ENCODE results near the gene PPP1R18.
A peak's percentile ranks its signal among the peaks of the same experiment; 100 is the strongest.
"Not testable (repeated sequence)": the region's sequence is repeated elsewhere in the genome, so short reads cannot be mapped to it uniquely, and the experiment has no call there.

Gene PPP1R18

DNA sequence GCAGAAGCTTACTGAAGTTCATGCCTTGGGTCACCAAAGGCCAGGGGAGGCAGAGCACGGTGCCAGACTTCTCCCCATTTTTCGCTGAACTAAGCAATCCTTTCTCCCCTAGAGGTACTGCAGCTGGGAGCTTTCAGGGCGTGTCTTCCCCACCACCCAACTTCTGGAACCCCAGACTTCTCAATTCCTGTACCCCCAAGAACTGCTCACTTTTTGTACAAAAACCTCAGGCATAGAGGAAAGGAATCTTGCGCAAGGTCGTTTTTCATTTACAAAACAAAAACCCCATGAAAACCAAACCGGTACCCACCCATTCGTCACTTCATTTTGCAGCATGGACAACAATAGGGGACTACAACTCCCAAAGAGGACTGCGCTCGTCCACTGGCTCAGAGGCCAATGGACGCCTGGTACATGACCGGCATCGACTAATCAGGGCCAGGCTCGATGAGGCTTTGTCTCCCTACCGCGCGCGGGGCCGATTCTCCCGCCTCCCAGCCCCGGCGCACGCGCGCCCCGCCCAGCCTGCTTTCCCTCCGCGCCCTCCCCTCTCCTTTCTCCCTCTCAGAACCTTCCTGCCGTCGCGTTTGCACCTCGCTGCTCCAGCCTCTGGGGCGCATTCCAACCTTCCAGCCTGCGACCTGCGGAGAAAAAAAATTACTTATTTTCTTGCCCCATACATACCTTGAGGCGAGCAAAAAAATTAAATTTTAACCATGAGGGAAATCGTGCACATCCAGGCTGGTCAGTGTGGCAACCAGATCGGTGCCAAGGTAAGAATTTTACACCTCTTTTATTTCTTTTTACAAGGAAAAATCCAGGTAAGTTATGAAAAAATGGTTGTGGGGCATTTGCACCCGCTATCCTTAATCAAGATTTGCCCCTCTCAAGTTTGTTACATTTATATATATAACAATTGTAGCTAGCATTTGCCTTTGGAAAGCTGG lies 33.6 kb upstream of the PPP1R18 start, which contains the start of gene TUBB:
TUBB (plus strand) TSS at position 562 of the 947 bp plus-strand sequence; CDS start at position 717, 155 bp downstream.
- DNase-seq, result peak; percentile 95

DNA sequence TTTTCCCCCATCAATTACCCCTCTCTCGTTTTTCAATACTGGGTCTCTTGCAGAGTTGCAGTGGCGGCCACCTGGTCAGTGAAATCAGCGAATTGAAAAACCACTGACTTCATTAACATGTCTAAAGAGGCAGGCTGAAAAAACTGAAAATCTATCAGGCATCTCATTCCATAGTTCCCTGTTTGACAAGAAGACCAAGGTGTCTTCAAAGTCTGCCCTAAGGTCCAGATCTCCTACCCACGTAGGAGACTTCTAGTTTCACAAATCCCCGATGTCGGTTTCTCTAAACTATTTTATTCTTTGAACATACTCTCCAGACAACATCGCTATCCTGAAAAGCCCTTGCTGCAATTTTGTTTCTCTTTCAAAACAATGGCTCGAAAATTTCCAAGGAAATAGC lies 32.9 kb upstream of the PPP1R18 start:
- no peak for DNase-seq

DNA sequence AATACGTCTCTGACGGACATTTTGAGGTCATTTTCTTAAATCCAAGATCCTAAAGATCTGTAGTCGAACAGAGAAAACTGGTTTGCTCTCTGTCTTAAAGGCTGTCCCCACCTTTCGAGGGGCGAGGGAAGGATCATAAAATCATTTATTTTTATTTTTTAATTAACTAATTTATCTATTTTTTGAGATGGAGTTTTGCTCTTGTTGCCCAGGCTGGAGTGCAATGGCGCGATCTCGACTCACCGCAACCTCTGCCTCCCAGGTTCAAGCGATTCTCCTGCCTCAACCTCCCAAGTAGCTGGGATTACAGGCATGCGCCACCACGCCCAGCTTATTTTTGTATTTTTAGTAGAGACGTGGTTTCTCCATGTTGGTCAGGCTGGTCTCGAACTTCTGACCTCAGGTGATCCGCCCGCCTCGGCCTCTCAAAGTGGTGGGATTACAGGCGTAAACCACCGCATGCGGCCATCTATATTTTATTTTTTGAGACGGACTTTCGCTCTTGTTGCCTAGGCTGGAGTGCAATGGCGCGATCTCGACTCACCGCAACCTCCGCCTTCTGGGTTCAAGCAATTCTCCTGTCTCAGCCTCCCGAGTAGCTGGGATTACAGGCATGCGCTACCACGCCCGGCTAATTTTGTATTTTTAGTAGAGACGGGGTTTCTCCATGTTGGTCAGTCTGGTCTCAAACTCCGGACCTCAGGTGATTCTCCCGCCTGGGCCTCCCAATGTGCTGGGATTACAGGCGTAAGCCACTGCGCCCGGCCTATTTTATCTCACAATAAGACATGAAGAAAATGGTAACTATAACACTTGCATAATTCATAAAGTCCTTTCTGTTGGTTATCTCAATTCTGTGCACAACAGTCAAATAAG lies 31.6 kb upstream of the PPP1R18 start:
- not testable (repeated sequence) for DNase-seq

DNA sequence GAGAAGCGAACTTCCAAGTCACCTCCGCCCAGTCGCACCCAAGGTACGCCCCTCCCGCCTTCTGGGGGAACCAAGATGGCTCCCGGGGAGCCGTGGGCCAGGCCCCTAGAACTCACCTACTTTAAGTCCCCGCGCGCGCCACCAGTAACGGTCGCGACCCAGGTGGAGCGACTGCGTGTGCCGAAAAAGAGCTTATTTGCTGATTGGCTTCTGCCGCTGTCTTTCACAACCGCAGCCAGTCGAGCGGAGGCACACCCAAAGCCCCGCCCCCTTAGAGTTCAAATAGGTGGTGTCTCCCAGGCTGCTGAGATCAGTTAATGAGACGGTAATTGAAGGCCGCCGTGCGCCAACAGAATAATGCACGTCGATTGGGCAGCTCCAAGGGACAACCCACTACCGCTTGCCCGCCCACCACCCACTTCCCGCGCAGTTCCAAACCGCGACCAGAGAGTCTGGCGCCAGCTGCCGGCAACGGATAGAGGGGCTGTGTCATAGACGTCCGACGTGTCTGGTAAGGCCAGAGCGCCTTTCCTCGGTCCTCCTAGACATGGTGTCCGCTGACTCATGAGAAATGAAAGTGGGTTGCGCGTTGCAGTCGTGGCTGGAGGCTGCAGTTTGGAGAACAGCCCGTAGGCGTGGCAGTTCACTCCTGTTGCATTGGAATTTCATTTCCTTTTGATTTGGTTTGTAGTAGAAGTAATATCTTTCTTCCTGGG lies 30.8 kb upstream of the PPP1R18 start, which contains the start of gene MDC1:
MDC1 (minus strand) TSS at position 153 of the 716 bp plus-strand sequence. CDS start 2,106 bp downstream, outside the sequence.
- peak; percentile 99 for DNase-seq

DNA sequence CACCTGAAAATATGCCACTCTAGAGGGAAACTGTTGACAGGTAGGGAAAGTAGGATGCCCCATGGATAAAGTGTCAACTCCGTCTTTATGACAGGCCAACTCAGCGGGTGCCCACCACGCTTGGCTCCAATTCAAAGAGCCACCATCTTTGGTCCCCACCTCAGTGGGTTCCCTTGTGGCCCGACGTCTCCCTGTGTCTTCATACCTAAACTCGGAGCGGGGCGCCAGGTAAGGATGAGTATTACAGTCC lies 30.4 kb upstream of the PPP1R18 start:
- no peak for DNase-seq

DNA sequence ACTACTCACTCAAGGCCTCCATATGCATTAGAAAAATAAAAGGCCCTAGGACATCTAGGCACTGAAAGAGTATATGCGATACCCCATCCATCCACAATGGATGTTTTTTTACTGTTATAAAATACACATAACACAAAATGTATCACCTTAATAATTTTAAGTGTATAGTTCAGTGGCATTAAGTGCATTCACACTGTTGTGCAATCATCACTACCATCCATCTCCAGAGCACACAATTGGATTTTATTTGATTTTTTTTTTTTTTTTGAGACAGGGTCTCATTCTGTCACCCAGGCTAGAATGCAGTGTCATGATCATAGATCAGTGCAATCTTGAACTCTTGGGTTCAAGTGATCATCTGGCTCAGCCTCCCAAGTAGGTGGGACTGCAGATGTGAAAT lies 27.8 kb upstream of the PPP1R18 start:
- no peak for DNase-seq

DNA sequence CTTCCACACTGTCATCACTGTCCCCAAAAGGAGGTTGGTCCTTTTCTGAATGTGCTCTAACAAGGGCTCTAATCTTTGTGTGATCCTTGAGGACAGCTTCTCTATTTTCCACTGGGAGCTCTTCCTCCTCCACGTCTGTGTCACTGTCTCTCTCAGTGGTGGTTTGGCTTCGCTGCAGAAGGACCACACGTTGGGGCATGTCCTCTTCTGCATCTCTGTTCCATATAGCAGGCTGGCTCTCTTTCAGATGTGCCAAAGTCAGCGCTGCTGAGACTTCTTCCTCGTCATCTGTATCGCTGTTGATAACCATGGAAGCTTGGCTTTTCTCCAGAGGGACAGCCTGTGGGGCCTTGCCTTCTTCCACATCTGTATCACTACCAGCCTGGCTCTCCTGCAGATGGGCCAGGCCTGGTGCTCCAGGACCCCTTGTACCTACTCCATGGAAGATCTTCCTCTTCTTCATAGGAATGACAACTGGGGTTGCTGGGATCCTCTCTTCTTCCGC lies 26.0 kb upstream of the PPP1R18 start:
- DNase-seq, result no peak

DNA sequence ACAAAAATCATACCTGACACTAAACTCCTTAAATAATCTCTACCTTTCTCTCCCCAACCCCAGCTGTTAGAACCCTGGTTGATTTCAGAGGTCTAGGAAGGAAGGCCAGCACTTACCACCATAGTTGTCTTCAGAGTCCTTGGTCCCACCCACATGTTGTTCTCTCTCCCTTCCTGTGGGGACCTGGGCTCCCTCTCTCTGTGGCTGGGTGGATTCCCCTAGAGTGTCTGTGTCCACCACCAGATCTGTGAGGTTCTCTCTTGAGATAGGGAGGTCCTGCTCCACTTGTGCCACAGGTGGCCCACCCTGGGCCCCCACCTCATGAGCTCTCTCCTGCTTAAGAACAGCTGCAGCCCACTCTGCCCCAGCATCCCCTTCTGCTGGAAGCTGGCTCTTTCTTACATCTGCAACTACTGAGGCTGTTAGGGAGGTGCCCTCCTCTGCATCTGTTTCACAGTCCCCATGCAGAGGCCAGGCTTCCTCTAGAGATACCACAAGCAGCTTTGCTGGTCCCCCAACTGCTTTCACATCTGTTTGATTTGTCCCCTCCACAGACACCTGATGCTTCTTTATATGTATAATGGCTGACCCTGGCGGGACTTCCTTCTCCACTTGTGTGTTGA lies 25.4 kb upstream of the PPP1R18 start:
- DNase-seq, result no peak

DNA sequence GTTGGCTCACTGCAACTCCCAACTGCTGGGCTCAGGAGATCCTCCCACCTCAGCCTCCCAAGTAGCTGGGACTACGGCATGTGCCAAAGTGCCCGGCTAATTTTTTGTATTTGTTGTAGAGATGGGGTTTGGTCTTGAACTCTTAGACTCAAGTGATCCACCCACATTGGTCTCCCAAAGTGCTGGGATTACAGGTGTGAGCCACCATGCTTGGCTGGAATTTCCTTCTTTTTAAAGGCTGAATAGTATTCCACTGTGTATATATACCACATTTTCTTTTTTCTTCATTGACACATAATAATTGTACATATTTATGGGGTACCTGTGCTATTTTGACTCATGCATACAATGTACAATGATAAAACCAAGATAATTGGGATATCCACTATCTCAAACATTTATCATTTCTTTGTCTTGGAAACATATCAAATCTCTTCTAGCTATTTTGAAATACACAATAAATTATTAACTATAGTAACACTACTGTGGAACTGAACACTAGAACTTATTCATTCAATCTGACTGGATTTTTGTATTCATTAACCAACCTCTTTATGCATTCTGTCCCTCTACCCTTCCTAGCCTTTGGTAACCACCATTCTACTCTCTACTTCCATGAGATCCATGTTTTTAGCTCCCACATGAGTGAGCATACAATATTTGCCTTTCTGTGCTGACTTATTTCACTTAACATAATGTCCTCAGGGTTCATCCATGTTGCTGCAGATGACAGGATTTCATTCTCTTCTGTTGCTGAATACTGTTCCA lies 22.8 kb upstream of the PPP1R18 start:
- DNase-seq, result no peak

DNA sequence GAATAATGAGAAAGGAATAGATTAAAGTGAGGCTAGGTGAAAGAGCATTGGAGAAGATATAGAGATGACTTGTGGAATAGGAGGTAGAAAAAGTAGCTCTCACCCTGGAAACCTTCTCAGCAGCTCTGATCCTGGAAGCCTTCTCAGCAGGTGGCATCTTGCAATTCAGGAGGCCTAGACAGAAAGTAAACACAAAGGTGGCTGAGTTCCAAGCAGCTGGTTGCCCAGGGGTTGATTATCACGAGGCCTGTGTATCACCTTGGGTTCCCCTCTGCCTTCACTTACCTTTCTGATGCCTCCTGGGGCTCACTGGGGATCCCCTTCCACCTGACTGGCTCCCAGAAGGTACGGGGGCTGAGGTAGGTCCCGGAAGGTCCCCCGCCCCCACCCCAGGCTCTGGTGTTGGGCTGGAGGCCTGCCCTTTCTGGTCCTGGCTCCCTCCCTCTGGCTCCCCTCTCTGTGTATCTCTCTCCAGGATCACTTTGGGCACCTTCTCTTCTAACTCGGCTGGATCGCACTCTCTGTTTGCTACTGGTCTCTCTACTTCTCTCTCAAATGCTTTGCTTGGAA lies 20.9 kb upstream of the PPP1R18 start:
- no peak for DNase-seq

DNA sequence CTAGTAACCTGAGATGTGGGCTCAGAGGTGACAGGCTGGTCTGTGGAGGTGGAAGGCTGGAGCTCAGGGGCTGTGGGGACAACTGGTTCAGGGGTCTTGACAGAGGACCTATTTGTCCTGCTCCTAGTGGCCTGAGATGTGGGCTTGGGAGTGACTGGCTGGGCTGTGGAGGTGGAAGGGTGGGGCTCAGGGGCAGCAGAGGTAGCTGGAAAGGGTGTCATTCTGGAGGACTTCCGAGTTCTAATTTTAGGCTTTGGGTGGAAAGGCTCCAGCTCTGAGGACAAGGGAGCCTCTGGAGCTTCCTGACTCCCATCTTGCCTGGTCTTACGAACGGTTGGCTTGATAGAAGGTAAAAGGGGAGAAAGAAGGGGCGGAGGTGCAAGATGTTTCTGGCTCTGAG lies 19.2 kb upstream of the PPP1R18 start:
- no peak for DNase-seq

DNA sequence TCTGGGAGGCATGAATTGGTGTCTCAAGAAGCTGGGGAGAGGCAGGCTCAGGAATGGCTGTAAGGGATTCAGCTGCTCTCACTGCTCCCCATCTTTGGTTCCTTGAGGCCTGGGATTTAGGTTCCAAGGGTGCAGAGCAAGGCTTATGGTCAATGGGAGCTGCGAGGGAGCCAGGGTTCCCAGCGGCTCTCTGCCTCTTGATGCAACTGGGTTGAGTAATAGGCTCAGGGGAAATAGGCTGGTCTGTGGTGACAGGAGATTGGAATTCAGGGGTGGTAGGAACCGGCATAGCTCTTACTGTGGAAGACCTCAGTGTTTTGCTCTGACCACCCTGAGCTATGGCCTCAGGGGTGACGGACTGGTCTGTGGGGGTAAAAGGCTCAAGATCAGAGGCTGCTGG lies 17.4 kb upstream of the PPP1R18 start:
- no peak for DNase-seq

DNA sequence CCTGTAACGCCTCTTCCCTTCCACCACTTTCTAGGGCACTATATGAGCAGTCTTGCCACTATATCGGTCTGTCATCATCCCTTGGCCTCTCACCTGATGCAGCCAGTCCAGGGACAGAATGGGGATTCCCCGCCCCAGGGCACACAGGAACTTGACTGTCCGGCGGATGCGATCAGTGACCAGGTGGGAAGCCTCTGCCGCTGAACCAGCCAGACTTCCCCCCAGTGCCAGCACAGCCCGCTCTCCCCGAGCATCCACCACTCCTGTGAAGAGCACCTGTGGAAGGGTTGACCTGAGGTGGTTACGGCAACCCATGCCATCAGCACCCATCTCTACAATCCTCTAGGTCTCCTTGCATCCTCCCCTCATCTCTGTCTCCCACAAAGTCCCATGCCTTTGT lies 16.6 kb upstream of the PPP1R18 start:
- DNase-seq, result no peak

DNA sequence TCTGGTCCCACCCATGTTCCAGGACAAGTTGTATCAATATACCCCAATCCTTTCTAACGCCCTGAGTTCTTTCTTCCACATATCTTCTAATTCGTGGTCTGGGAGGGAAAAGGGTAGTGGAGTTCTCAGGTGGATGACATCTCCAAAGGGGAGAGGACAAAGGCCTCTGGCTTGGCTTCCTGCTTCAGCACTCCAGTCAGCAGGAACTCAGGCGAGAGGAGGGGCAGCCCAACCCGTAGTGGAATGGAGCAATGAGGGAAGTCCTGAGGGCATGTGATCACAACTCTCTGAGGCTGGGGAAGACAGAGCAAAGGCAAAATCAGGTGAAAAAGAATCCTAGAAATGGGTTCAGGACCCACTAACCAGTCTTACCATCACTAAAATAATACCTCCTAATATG lies 13.9 kb upstream of the PPP1R18 start:
- DNase-seq, result no peak

DNA sequence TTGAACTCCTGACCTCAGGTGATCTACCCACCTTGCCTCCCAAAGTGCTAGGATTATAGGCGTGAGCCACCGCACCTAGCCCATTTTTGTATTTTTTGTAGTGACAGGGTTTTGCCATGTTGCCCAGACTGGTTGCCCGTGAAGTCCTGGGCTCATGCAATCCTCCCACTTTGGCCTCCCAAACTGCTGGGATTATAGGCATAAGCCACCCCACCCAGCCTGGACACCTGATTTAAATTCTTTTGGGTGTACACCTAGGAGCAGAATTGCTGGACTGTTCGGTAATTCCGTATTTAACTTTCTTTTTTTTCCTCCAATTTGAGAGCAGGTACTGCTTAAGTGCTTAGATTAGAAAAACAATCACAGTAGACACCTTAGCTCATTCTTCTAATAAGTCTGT lies 10.0 kb upstream of the PPP1R18 start:
- DNase-seq, result no peak

DNA sequence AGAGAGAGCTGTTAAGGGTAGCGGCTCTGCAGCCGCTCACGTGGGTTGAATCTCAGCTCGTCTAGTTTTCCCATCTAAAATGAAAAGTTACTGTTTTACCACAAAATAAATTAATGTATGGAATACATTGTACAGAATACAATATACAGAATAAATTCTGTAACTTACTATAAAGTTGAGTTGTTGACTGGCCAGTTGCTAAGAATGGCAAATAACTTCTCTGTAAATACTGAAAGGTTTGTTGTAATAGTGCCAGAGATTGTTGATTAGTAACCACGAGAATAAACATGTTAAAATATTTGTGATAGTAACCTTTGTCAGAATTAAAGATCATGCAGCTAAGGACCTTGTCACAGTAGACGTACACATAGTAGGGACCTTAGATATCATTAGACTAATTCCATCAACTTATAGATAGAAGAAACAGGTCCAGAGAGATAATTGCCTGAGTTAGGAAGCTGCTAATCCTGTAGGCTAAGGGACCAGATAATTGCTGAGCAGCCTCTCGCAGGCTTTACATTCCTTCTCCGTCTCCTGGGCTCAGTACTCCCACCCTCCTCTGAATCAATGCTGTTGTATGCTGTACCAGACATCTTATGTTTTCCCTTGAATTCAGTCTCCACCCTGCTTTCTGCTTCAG lies 4.9 kb upstream of the PPP1R18 start:
- DNase-seq, result no peak

DNA sequence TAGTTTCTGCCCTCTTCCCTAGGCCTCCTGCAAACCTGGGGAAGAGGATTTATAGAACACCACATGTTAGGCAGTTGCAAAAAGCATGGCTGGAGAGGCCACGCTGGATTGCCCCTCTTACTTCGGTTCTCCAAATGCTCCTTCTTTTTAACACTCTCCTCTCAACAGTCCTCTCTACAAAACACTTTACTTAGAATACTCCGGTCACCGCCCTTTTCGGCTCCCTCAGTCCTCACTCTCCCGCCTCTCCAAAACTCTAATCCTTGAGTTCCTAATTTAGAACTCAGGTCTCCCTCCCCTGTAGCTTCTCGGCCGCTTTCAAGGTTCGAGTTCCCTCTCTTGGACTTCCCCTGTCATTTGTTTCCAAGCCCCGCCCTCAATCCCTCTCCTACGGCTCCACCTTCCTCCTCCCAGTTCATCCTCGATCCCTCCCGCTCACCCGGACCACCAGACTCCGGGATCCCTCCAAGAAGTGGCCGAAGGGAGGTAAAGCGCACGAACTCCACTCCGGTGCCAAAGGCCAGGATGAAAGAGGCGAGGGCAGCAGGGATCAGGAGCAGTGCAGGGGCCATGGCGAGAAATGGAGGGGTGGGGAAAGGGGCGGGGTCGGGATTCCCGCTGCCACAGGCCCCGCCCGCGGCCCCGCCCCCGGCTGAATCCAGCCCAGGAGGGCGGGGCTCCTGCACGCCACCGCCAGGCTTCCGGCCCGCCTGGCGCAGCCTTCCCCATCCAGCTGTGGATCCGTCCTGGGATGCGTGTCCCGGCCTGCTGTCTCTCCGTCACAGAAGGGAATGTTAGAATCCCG lies 4.2 kb upstream of the PPP1R18 start, which contains the start of gene NRM:
NRM (minus strand) TSS at position 582 of the 805 bp plus-strand sequence; CDS start at position 572, 10 bp downstream.
- DNase-seq, result peak; percentile 77

DNA sequence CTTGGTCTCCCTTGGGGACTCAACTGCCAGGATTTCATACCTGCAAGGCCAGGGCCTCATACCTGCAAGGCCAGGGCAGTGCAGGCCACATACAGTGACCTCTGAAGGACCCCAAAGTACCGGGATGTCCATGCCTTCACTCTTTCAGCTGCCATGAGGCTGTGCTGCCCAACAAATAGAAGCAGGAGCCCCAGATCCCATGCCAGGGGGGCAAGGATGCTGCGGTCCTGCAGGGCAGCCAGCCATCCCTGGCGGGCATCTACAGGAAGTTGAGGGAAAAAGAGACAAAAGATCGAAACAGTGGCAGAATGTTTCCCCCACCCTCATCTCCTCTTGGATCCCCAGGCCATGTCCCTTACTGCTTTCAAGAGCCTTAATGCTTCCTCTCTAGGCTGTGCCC lies 3.5 kb upstream of the PPP1R18 start:
- DNase-seq, result no peak

DNA sequence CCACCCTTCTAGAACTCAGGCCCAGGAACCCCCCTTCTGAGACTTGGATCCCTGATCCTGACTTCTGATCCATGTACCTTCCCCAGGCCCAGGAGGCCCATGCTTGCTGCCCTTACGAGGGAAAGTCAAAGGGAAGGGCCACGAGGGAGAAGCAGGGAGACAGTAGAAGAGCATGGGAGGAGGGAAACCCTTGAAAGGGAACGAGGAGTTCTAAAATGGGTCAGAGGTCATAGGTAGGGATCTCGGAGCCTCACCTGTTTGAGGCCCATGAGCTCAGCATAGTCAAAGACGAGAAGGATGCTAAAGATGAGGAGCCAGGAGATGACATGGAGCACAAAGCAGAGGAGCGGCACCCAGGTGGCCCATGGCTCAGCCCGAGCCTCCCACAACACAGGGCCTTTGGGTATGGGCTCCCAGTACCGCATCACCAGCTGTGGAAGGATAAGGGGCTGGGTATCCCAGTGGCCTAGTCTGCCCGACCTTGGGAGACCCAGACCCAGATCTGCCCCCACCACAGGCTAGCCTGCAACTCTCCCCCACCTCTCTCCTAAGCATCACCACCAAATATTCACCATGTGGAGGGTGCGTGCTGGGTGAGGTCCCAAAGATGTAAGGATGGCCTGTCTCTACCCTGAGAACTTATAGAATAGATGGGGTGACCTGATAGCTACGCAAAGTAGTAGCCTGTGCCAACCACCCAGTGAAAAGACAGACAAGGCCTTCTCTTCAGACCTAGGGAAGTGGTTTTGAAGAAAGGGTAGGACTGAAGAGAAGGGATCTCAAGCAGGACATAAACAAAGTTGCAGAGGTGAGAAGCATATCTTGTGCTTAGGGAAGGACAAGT lies 2.8 kb upstream of the PPP1R18 start:
- DNase-seq, result no peak

All from activated naive CD4-positive, alpha-beta T cell treated with anti-CD3 and anti-CD28 coated beads, Interleukin-2, amount 50 U/mL, for 16 hours (primary cell).